GM19452 (cell line): Measurements from ENCODE around the gene MSS51.
"Not testable (repeated sequence)": the region's sequence is repeated elsewhere in the genome, so short reads cannot be mapped to it uniquely, and the experiment has no call there.

Source experiments
- ATAC-seq: cut with Tn5 transposase; IDR thresholded peaks from one replicate; pipeline ENCODE4 v1.9.1; 2021; ENCODE audit not compliant: unreplicated experiment

MSS51 gene

DNA sequence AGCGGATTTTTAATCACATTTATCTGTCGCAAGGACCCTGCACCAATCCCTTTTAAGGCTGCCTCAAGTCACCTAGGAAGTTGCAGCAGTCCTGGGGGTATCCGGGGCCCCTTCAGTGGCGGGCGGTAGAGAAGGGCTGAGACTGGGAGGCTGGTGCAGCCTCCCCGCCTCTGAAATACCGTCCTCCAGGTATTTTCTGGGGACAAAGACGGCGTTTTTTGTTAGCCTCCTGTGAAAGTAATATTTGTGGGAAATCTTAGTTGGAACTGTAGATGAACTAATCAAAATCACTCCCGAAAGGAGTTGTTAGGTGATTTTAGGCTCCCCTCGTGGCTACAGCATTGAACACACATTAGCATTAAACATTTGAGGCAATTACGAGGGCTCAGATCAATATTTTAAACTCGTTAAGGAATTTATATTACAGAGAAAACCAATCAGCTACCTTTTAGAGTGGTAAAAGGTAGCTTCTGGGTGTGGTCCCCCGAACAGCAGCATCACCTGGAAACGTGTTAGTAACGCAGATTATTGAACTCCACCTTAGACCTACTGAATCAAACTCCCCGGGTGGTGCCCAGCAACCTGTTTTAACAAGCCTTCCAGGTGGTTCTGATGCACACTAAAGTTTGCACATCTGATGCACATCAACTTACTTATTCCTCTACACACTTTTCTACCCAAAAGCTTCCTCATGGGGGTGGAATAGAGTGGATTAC, 19.0 kb downstream of the MSS51 start:
- ATAC-seq = no peak

DNA sequence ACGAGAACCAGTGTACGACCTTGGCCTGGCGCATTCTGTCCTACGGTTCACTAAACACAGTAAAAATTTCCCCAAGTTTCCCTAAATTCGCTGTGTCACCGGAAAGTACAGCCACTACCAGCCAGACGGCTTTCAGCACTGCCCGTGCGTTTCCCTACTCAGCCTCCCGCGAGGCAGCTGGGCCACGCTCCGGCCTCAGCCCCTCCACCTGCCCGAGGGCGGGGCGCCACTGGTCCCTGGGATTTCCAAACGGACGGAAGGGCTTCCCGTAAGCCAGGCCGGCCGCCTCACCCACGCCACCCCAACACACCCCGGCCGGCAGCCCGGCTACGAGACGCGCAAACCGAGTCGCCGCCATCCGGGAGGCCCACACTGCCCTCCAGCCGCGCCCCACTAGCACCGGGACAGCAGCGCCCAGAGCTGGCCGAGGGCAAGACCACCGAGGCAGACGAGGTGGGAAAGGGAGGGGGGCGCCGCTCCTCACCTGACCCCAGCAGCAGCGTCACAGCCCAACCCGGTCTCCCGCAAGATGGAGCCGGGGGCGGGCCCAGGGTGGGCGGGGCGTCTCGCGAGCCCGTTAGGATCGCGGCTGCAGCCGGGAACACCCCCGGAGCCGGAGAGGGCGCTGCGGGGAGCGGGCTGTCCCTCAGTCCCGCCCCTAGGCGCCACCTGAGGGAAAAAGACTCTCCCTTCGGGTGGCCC, 19.7 kb downstream of the MSS51 start, which contains the start of gene ANXA7:
TSS of gene ANXA7 (minus strand) at position 531 of the 702 bp plus-strand sequence. CDS start 13,202 bp downstream, outside the sequence.
- ATAC-seq = peak; percentile 92

DNA sequence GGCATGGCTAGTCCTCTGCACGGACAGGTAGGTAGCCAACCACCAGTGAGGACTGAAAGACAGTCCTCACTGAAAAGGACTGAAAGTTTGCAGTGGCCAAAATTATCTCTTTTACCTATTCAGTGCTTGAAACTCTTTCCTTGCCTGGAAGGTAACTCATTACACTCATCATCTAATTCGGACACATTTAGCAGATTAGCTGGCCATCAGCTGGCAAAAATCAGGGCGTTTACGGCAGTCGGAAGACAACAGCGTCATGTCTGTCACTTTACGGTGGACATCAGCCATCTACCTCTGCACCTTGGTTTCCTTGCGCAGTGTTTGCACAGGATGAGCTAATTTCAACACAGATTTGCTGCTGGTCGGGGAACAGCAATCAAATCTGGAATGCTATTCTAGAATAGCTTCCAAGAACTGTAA, 20.2 kb downstream of the MSS51 start:
- peak; percentile 31 for ATAC-seq

DNA sequence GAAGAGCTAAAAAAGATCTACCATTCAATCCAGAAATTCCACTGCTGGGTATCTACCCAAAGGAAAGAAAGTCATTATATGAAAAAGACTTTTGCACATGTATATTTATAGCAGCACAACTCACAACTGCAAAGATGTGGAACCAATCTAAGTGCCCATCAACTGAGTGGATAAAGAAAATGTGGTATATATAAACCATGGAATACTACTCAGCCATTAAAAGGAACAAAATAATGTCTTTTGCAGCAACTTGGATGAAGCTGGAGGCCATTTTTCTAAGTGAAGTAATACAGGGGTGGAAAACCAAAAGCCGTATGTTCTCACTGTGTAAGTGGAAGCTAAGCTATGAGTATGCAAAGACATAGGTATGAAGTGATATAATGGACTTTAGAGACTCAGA, 22.5 kb downstream of the MSS51 start:
- no peak for ATAC-seq

DNA sequence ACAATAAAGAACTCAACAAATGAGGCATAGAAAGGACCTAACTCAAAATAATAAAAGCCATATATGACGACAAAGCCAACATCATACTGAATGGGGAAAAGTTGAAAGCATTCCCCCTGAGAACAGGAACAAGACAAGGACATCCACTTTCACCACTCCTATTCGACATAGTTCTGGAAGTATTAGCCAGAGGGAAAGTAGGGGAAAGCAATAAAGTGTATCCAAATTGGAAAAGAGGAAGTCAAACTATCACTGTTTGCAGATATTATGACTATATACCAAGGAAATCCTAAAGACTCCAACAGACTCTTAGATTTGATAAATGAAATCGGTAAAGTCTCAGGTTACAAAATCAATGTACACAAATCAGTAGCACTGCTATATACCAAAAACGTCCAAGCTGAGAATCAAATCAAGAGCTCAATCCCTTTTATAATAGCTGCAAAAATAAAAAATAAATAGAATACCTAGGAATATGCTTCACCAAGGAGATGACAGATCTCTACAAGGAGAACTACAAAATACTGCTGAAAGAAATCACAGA, 24.3 kb downstream of the MSS51 start:
- ATAC-seq = no peak

DNA sequence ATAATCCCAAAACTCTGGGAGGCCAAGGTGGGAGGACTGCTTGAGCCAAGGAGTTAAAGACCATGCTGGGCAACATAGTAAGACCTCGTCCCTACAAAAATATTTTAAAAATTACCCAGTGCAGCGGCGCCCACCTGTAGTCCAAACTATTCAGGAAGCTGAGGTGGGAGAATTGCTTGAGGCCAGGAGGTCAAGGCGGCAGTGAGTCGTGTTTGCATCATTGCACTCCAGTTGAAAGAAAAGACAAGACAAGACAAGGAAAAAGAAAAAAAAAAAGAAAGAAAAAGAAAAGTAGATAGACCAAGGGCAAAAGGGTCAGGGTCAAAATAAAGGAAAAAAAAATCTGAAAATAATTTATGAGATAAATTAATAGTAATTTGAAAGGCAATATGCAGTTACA, 25.3 kb downstream of the MSS51 start:
- ATAC-seq = no peak

DNA sequence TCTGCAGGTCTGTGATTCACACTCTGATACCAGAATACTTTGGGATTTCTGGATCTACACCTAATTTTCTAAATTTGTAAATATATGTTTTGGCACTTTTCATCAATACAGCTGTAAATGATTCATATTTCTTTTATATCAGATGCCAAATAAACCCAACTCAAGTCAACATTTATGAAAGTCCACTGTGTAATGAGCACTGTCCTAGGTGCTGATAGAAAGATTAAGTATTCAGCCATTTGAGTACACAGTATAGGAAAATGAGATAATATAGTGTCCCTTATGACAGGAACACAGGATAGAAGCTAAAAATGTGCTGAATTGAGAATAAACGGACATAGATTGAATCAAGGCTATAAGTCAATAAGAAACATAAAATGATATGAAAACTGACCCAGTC, 25.9 kb downstream of the MSS51 start:
- no peak for ATAC-seq

DNA sequence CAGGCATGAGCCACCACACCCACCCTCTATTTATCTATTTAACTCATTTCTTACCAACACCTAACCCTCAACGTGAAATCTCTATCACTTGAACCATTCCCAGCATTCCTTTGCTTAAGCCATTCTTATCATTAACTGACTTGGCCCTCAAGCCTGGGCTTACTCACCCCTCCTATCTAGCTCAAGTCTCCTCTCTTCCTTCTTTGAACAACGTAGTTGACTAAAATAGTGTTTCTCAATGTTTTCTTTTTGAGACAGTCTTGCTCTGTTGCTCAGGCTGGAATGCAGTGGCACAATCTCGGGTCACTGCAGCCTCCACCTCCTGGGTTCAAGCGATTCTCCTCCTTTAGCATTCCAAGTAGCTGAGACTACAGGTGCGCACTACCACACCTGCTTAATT, 26.5 kb downstream of the MSS51 start:
- ATAC-seq = no peak

DNA sequence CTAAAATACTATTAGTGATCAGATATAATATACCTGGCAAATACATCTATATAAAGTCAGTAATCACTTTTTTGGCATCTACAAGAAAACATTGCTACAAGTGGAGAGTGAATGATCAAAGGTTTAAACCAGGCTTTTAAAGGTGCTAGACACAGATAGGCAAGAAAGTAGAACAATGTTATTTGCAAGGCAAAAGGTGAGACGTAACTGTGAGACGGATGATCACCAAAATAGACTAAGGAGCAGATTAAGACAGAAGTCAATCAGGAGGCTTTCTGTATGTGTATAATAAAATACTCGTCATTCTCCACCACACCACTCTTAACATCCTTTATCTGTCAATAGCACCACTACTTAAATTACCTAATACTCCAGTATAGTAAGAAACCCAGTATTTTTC, 27.8 kb downstream of the MSS51 start:
- ATAC-seq = no peak

DNA sequence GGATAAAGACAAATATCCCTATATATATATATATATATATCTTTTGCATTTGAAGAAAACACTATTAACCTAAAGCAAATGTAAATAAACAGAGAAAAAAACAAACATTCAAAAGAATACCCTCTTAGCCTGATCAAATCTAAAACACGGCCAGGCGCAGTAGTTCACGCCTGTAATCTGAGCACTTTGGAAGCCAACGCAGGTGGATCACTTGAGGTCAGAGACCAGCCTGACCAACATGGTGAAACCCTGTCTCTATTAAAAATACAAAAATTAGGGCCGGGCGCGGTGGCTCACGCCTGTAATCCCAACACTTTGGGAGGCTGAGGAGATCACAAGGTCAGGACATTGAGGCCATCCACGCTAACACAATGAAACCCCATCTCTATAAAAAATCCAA, 28.7 kb downstream of the MSS51 start:
- ATAC-seq = no peak

DNA sequence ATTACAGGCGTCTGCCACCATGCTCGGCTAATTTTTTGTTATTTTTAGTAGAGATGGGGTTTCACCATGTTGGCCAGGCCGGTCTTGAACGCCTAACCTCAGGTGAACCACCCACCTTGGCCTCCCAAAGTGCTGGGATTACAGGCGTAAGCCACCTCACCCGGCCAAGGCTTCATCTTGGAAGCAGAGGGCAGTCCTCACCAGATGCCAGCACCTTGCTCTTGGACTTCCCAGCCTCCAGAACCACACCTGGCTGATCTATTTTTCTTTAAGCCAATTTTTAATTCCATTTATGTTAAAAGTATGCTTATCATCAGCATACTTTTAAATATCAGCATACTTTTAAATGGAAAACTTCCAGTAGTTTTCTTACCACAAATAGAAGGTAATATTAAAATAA, 31.7 kb downstream of the MSS51 start:
- ATAC-seq = no peak

DNA sequence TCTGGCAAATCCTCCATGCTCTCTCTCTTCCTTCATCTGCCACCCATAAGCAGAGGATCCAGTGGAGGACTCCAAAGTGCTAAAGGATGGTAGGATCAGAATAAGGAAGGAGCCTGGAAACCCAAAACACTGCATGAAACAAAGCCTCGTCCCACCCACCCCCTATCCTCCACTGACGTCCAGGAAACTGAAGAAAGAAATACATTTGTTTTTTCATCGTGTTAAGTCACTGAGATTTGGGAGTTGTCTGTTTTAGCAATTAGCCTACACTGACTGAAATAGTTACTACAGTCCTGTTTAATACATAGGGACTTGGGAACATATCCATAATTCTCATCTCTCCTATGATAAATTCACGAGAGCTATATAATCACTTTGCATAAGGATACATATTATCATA, 34.3 kb downstream of the MSS51 start:
- ATAC-seq = no peak

DNA sequence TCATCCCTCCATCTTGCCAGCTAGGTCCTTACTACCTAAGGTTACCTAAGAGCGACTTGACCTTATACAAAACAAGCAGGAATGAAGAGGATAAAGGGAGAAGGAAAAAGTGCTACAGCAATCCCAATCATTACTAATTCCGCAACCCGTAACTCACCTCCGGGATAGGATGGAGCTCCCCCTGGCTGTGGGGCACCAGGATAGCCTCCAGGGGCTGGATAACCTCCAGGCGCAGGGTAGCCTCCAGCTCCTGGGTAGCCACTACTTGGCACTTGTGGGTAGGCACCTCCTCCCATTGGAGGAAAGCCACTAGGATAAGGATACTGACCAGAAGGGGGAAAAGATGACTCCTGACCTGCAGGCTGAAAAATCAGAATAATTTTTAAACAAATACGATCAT, 35.3 kb downstream of the MSS51 start:
- ATAC-seq = no peak

DNA sequence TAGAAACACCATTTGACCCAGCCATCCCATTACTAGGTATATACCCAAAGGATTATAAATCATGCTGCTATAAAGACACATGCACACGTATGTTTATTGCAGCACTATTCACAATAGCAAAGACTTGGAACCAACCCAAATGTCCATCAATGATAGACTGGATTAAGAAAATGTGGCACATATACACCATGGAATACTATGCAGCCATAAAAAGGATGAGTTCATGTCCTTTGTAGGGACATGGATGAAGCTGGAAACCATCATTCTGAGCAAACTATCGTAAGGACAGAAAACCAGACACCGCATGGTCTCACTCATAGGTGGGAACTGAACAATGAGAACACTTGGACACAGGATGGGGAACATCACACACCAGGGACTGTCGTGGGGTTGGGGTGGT, 39.0 kb downstream of the MSS51 start:
- ATAC-seq = not testable (repeated sequence)

DNA sequence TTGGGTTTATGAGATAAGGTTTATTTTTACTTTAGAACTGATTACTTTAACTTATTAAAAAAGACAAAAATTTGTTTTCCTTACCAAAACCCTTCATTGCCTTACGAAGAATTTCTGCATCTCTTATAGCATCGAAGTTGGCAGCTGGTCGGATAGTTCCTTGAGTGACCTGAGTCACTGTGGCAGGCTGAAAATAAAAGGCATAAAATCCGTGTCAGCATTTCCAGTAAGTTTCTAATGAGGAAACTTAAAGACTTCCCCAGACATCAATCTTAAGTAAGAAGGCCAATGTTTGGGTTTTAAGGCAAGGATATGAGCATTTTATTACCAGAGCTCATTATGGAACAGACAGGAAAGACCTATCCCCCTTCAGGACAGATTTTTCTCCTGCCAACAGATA, 45.1 kb downstream of the MSS51 start:
- ATAC-seq = no peak

DNA sequence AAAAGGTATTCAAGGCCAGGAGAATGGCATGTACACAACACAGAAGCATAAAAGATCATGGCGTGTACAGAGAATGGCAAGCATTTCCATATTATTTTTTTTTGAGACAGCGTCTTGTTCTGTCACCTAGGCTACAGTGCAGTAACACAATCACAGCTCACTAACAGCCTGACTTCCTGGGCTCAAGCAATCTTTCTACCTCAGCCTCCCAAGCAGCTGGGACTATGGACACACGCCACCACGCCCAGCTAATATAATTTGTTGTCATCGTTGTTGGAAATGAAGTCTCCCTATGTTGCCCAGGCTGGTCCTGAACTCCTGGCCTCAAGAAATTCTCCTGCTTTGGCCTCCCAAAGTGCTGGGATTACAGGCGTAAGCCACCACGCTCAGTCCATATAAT, 46.8 kb downstream of the MSS51 start:
- no peak for ATAC-seq

DNA sequence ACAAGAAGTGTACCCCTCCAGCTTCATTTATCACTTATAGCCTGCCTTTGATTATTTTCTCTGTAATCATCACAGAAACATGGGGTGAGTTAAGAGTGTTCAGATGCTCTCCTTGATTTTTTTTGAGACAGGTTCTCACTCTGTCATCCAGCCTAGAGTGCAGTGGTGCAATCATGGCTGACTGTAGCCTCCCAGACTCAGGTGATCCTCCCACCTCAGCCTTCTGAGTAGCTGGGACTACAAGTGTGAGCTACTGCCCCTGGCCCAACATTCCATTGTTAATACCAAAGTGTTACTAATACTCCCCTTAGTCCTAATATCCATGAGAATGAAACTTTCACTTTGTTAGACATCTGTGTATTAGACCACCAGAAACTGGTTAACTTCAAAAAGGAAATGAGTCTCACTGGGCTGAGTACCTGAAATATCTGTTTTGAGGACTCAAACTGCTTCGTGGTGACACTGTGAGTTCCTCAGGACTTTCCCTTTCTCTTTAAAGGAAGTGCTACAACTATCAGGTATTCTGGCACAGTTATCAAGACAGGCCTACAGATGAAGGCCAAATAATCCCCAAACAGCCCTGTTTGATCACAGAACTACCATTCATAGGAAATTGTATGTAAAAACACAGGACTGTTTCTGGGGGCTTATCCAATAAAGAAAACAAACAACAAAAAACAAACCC, 54.2 kb downstream of the MSS51 start:
- no peak for ATAC-seq

DNA sequence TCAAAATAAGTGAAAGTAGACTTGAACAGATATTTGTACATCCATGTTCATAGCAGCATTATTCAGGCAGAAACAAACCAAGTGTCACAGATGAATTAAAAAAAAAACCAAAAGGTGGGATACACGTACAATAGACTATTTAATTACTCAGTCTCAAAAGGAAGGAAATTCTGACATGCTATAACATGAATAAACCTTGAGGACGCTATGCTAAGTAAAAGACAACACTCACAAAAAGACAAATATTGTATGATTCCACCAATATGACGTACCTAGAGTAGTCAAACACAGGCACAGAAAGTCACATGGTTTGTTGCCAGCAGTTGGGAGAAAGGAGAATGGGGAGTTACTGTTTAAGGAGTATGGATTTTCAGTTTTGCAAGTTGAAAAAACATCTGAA, 56.7 kb downstream of the MSS51 start:
- no peak for ATAC-seq
